DOHH2 (cell line): ENCODE results near the gene JAML.

Source experiments
- H3F3A ChIP-seq: fragments of 200-600 bp; sonication (generic), shearing (Covaris generic); 2 replicates; pipeline ENCODE4 v1.6.0; 2016; ENCODE audit warnings: antibody characterized with exemption, mild to moderate bottlenecking; ENCODE audit not compliant: control insufficient read depth, insufficient read depth
- H3K27ac ChIP-seq: fragments of 200-600 bp; sonication (generic); 2 replicates; pipeline ENCODE4 v1.5.1; 2014; ENCODE audit warnings: low read depth, mild to moderate bottlenecking, low read length, moderate library complexity
- H3K27me3 ChIP-seq: fragments of 200-600 bp; sonication (generic); 2 replicates; pipeline ENCODE4 v1.6.1; 2014; ENCODE audit warnings: mild to moderate bottlenecking, low read length, mixed read lengths; ENCODE audit not compliant: control insufficient read depth
- H3K36me3 ChIP-seq: fragments of 200-600 bp; sonication (generic); 2 replicates; pipeline ENCODE4 v1.6.1; 2014; ENCODE audit warnings: mild to moderate bottlenecking, low read length, moderate library complexity, mixed read lengths; ENCODE audit not compliant: control insufficient read depth
- H3K4me1 ChIP-seq: fragments of 200-600 bp; sonication (generic); 2 replicates; pipeline ENCODE4 v1.6.1; 2014; ENCODE audit warnings: mild to moderate bottlenecking, low read length, mixed read lengths; ENCODE audit not compliant: control insufficient read depth
- H3K4me2 ChIP-seq: fragments of 200-600 bp; sonication (generic); 2 replicates; pipeline ENCODE4 v1.6.0; 2014; ENCODE audit warnings: mild to moderate bottlenecking, low read length, moderate library complexity
- H3K4me3 ChIP-seq: fragments of 200-600 bp; sonication (generic); 2 replicates; pipeline ENCODE4 v1.5.1; 2014; ENCODE audit warnings: mild to moderate bottlenecking, low read length, mixed read lengths
- H3K79me2 ChIP-seq: fragments of 200-600 bp; sonication (generic); 2 replicates; pipeline ENCODE4 v1.6.1; 2014; ENCODE audit warnings: mild to moderate bottlenecking, low read length, mixed read lengths; ENCODE audit not compliant: control insufficient read depth
- H3K9me2 ChIP-seq: fragments of 200-600 bp; sonication (generic); replicated peaks from 2 replicates; pipeline ENCODE4 v1.6.1; 2014; ENCODE audit warnings: mild to moderate bottlenecking, low read length, mixed read lengths; ENCODE audit not compliant: control insufficient read depth
- H3K9me3 ChIP-seq: fragments of 200-600 bp; sonication (generic); 2 replicates; pipeline ENCODE4 v1.6.1; 2014; ENCODE audit warnings: antibody characterized with exemption, low read length, mixed read lengths; ENCODE audit not compliant: control insufficient read depth, insufficient read depth
- H4K20me1 ChIP-seq: fragments of 200-600 bp; sonication (generic); 2 replicates; pipeline ENCODE4 v1.6.0; 2014; ENCODE audit warnings: low read depth, mild to moderate bottlenecking, antibody characterized with exemption, low read length, moderate library complexity; ENCODE audit not compliant: control insufficient read depth, insufficient read depth
- EZH2phosphoT487 ChIP-seq: fragments of 200-600 bp; sonication (generic); IDR thresholded peaks from 2 replicates; pipeline ENCODE4 v1.6.1; 2017; ENCODE audit warnings: borderline replicate concordance, mild to moderate bottlenecking, antibody characterized with exemption, low read length, moderate library complexity, mixed read lengths
- TF ChIP-seq, protein P1 (sequence below): fragments of 200-600 bp; sonication (generic); IDR thresholded peaks from one replicate; pipeline ENCODE4 v1.5.1; 2014; ENCODE audit warnings: antibody characterized with exemption, mild to moderate bottlenecking, low read depth, low read length; ENCODE audit not compliant: poor library complexity, severe bottlenecking

The JAML gene

DNA sequence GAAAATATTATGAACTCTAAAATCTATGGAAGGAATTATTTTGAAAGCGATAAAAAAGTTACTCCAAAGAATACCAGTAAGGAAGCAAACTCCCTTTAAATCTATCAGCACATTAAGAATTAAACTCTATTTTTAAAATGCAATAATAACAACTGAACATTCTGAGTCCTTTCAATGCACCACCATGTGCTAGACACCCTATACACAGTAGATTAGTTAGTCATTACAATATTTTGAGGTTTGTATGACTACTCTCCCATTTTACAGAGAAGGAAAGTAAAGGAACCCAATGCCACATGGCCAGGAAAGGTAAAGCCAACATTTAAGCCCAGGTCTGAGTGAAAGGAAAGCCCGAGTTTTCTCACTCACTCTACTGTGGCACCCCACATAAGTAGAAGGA lies 17.7 kb downstream of the JAML start:
- no peaks in the 10 kb centered on the region for H3K79me2 ChIP-seq
- peak overlapping the region; percentile 51 for H3K27ac ChIP-seq
- H3K4me1 ChIP-seq: peaks cover 17% of the 10 kb centered on the region
- H3K9me3 ChIP-seq: no peaks in the 10 kb centered on the region
- no peaks in the 10 kb centered on the region for H3K36me3 ChIP-seq
- peak overlapping the region; percentile 58 for H3K4me2 ChIP-seq
- H4K20me1 ChIP-seq: no peaks in the 10 kb centered on the region
- H3F3A ChIP-seq: no peaks in the 10 kb centered on the region
- TF ChIP-seq, protein P1, sequence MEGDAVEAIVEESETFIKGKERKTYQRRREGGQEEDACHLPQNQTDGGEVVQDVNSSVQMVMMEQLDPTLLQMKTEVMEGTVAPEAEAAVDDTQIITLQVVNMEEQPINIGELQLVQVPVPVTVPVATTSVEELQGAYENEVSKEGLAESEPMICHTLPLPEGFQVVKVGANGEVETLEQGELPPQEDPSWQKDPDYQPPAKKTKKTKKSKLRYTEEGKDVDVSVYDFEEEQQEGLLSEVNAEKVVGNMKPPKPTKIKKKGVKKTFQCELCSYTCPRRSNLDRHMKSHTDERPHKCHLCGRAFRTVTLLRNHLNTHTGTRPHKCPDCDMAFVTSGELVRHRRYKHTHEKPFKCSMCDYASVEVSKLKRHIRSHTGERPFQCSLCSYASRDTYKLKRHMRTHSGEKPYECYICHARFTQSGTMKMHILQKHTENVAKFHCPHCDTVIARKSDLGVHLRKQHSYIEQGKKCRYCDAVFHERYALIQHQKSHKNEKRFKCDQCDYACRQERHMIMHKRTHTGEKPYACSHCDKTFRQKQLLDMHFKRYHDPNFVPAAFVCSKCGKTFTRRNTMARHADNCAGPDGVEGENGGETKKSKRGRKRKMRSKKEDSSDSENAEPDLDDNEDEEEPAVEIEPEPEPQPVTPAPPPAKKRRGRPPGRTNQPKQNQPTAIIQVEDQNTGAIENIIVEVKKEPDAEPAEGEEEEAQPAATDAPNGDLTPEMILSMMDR: no peak
- no peak for TF ChIP-seq EZH2phosphoT487
- H3K9me2 ChIP-seq: no peaks in the 10 kb centered on the region
- H3K27me3 ChIP-seq: no peaks in the 10 kb centered on the region
- peak overlapping the region; percentile 52 for H3K4me3 ChIP-seq

DNA sequence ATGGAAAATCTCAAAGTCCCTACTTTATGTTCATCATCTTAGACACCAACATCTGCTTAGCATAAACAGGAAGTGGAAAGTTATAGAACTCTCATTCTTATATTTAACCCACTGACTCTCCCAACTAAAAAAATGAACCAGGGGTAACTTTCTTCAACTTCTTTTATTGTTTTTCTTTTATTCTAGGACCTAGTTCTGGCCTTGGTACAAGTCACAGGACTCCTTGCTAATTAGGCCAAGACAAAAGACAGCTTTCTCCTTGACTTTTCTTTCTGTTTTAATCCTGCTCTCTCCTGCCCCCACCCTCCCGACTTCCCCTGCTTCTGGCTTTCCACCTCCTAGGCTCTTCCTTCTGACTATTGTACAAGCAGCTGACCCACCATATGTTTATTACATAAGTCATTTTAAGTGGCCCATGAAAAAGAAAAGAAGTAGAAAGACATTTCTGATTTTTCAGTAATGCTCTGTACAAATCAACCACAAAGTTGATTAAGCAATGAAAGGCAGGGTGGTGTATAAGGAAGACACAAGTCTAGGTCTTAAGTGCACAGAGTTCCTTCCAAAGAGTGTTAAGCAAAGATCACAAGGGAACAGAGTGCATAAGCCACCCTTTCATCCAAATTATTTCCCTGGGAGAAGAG lies 18.3 kb downstream of the JAML start:
- Histone ChIP-seq H3K9me3 (no peaks in the 10 kb centered on the region), H4K20me1 (no peaks in the 10 kb centered on the region), H3K27ac (peak overlapping the region; percentile 51), H3K36me3 (no peaks in the 10 kb centered on the region), H3K4me3 (peak overlapping the region; percentile 52), H3K4me2 (peak overlapping the region; percentile 58), H3K9me2 (no peaks in the 10 kb centered on the region), H3K4me1 (peaks cover 17% of the 10 kb centered on the region), H3K79me2 (no peaks in the 10 kb centered on the region), H3F3A (no peaks in the 10 kb centered on the region), H3K27me3 (no peaks in the 10 kb centered on the region)
- TF ChIP-seq EZH2phosphoT487: no peak
- TF ChIP-seq, protein P1: no peak

DNA sequence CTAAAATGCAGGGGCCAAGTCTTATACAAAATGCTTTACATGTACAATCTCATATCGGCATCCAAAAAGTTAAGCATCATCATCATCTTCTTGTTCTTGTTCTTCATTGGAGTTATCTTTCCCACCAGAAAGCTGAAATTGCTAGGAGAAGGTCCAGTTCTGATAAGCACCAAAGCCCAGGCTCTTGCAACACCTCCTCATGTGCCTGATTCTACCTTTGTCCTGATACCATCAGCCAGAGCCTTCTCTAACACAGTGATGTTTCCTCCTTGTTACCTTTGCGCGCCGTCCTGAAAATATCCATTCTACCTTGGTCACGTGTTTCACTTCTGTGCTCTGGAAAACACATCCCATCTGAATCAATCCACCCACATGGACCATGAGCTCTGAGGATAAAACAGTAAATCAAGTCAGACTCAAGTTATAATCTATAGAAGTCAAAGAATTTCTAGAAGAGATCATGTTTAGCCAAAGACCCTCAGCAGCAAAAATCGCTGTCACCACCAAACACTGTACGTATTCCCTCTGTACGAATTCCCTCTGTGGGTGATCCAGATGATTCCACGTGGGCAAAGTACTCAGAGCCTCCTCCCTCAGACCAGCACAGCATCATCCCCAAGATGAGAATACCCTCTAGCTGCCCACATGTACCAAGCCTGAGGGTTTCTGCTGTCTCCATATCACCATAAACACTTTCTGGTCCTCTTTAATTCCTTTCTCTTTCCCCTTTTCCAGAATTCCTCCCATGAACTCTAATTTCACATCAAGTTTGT lies 19.0 kb downstream of the JAML start:
- TF ChIP-seq, protein P1: no peak
- TF ChIP-seq EZH2phosphoT487: no peak
- Histone ChIP-seq H3K9me3 (no peaks in the 10 kb centered on the region), H3K4me1 (peaks cover 17% of the 10 kb centered on the region), H3F3A (no peaks in the 10 kb centered on the region), H3K27ac (peak overlapping the region; percentile 51), H4K20me1 (no peaks in the 10 kb centered on the region), H3K27me3 (no peaks in the 10 kb centered on the region), H3K4me2 (peak overlapping the region; percentile 58), H3K79me2 (no peaks in the 10 kb centered on the region), H3K36me3 (no peaks in the 10 kb centered on the region), H3K4me3 (peak overlapping the region; percentile 52), H3K9me2 (no peaks in the 10 kb centered on the region)
